T-helper 1 cell (primary cell): ENCODE results near the gene DUSP11.
A peak's percentile ranks its signal among the peaks of the same experiment; 100 is the strongest.
"Not testable (repeated sequence)": the region's sequence is repeated elsewhere in the genome, so short reads cannot be mapped to it uniquely, and the experiment has no call there.

Experiments used
- DNase-seq, 5 donors: peaks; one replicate each; pipeline ENCODE4 v3.0.0-alpha.2; 2012 to 2020
- total RNA-seq, 4 donors: gene quantifications; one replicate each; lab custom pipeline; 2026; lab: John Stamatoyannopoulos, UW

The DUSP11 gene
- total RNA-seq, result 30.8 to 52.9 (median 40.5) reads per million in 4 donors

DNA sequence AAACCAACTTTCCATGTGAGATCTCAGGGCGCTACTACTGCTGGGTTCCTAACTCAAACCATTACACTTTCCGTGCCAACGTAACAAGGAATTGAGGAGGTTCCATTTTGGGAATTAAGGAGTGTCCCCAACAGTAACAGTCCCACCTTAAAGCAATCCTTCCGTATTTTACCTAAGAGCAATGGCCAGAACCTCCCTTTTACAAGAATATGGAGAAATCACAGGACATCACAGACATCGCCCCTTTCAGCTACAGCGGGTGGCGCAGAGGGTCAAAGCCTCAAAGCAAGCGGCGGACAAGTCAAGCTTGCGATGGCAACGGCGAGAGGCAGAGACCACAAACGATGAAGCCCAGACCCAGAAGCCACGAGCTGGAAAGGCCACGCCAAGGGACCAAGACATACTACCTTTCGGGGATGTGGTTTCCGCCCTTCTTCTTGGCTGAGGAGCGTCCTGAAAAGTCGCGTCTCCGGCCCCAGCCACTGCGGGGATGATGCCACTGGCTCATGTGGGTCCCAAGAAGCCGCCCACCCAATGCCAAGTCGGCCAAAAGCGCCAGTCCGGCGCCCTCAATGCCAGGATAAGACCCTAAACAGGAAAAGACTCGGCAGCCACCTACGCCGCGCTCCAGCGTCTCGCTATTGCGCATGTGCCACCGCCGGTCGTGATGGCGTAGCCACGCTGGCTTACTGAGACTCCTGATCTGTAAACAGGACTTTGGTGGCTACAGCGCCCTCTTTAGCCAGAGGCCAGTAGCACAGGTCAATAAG lies at the start of gene DUSP11:
TSS of gene DUSP11 (minus strand) at position 637 of the 770 bp plus-strand sequence. CDS start at position 508, 129 bp downstream.
- peak; percentile 89 to 96 (median 93) for DNase-seq

GRCh38 chr2:73828818-73829570 lies 49.1 kb upstream of the DUSP11 start, which contains the start of gene STAMBP:
Gene STAMBP, plus strand, starts transcription at chr2:73828961. Its CDS starts 1,896 bp downstream, at chr2:73830857.
- DNase-seq, result peak; percentile 80 to 94 (median 90)

GRCh38 chr2:73828389-73828817 lies 48.5 kb upstream of the DUSP11 start:
- no peak for DNase-seq

DNA sequence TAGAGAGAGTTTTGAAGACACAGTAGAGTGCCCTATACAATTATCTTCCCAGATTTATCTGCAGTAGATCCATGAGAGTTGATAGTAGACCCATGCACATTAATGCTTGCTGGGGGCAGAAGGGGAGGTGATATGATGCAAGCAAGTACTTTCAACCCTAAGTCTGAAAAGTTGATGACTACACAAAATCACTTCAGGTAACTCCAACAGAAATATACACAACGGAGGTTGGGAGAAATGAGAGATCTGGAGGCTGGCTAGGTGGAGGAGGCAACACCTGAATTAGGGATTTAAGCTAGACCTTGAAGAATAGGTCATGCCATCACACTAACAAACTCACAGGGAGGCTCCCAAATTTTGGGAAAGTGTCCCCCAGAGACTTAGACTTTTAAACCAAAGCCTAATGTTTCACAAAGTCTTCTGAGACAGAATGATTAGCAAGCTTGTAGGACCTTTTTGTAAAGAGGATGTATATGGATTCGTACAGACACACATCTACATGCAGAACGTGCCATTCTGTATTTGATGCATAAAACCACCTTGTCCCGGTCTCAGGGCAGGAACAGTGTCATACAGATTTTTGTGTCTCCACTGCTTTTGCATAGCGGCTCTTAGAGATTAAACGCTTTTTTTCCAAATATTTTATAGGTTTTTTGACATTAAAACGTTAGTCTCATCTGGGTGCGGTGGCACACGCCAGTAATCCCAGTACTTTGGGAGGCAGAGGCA lies 47.9 kb upstream of the DUSP11 start:
- no peak for DNase-seq

DNA sequence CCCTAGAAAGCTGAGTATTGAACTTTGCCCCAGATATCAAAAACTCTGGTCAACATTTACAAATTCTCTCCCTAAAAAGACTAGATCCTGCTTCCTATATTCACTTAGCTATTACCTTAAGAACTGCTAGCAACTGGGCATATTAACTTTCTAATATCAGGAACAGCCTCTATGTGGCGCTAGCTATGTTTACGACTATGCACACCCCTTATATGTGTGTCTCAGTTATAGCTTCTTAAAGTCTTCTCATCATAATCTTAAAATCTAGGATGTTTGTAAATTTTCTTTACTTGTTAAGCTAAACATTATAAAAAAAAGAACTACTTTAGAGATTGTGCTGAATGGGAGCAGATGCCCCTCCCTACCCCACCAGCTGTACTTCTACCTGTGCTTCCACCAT lies 47.1 kb upstream of the DUSP11 start:
- peak in 1 of 5 donors; percentile 45 for DNase-seq

DNA sequence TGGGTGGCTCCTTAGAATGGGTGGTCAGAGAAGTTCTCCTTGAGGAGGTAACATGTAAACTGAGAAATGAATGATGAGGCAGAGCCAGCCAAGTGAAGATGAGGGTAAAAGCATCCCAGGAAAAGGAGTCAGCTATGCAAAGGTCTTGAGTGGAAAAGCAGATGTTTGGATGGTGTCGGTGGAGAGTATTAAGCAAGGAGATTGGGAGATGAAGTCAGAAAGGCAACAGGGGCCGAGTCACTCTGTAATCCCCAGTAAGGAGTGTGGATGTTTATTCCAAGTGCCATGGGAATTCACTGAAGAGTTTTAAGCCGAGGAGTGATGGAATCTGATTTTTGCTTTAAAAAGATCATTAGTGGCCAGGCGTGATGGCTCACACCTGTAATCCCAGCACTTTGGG lies 45.5 kb upstream of the DUSP11 start:
- DNase-seq, result no peak

DNA sequence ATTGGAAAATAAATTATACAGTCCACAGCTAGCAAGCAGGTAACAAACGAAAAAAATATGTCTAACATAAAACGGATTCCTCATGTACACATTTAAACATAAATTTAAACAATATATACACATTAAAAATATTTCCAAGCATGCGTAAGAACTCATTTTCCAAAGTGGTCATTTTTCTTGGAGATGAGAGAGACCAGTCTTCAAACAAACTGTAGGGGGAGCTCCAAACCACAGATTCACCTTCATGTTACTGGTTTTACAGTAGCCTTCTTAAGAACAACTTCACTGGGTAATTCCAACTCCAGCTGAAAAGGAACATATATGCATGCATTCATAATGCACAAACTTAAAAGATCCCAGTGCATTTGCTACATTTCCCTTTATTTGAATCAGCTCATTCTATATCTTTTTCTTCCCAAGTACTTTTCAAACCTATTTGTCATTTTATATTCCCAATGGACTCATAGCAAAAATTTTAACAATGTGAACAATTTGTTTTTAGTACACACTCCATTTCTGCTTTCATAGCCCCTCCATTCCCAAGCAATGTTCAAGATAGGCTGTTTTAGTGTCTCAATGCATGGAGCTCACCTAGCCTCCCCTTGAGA lies 44.1 kb upstream of the DUSP11 start:
- peak in 3 of 5 donors; percentile 21 to 72 (median 41) for DNase-seq

DNA sequence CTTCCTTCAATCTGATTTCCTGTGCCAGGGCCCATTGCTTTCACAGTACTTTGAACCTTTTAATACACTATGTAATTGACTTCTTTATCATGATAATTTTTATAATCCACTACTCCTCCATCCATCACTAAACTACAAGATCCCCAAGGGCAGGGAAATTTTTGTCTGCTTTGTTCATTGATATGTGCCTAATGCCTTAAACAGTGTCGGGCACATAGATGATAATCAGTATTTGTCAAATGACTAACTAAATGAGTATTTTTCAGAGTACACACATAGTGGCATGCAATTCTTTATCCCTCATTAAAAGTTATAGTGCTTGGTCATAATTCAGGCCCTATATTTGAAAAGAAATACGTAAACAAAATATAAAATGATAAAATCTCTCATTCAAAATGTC lies 43.5 kb upstream of the DUSP11 start:
- DNase-seq, result no peak

DNA sequence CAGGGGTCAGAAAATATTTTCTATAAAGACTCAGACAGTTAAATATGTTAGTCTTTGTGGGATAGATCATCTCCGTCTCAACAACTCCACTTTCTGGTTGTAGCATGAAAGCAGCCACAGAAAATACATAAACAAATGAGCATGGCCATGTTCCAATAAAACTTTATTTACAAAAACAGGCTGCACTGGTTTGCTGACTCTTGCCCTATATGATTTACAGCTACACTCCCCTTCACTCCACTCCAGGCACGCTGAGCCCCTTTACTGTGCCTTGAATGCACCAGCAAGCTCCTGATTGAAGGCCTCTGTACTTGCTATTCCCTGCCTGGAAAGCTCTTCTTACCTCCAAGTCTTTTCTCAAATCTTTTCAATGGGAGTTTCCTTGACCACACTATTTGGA lies 43.1 kb upstream of the DUSP11 start:
- no peak for DNase-seq

- peak in 1 of 5 donors; percentile 39 for DNase-seq
Observed at GRCh38 chr2:73822276-73822675, 42.4 kb upstream of the DUSP11 start.

- DNase-seq, result no peak
Observed at GRCh38 chr2:73821669-73822068, 41.8 kb upstream of the DUSP11 start.

DNA sequence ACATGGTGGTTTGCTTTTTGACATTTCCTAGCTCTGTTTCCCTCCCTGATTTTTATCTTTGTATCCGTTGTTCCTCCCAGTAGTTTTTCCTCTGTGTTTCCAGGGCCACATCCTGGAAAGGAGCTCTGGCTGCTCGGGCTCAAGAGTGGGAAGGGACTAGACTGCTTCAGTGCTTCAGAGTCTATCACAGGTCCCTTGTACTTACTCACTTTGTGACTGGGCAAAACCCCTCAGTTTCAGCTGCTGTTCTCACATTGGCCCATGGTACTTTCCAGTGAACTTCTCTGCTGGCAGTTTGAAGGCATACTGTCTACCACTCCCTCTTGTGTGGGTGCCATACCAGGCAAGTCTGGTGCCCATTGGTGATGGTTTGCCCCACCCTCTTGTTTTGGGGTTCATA lies 41.3 kb upstream of the DUSP11 start:
- DNase-seq, result peak in 1 of 5 donors; percentile 53

DNA sequence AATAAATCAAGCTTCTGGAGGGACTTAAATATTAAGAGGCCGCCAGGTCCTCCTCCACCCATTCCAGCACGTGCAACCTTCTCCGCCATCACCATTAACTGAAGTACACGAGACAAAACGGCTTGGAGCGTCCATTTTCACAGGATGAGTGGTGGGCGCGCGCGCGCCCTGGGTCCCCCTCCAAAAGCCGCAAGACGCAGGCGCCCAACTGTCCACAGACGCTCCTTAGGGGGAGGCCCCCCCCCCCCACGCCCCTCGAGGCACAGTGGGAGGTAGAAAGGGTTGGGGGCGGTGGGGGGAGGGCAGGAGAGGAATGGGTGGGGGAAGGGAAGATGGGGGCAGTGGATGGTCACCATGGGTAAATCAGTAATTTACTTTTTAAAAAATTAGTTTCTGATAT lies 38.4 kb upstream of the DUSP11 start:
- no peak for DNase-seq

GRCh38 chr2:73812635-73813034 lies 32.7 kb upstream of the DUSP11 start:
- DNase-seq, result no peak

DNA sequence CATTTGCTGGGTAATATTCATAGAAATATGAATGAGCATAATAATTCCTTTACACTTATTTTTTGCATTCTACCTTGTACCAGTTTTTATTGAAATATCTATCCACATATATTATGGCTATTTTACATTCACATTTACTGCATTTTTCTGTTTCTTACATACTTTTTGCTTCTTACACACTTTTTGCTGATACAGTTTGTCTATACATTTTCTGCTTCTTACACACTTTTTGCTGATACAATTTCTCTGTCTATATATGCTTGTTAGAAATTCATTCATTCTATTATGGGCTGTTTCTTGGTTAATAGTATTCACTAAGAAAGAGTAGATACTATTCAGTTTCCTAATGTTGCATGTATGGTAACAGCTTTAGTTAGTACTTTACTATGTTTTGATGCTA lies 32.0 kb upstream of the DUSP11 start:
- no peak for DNase-seq

GRCh38 chr2:73783883-73784282 lies 4.0 kb upstream of the DUSP11 start, which contains the start of gene C2orf78:
Gene C2orf78, plus strand, starts transcription at chr2:73784183. Its CDS starts 127 bp downstream, at chr2:73784310.
- not testable (repeated sequence) for DNase-seq

DNA sequence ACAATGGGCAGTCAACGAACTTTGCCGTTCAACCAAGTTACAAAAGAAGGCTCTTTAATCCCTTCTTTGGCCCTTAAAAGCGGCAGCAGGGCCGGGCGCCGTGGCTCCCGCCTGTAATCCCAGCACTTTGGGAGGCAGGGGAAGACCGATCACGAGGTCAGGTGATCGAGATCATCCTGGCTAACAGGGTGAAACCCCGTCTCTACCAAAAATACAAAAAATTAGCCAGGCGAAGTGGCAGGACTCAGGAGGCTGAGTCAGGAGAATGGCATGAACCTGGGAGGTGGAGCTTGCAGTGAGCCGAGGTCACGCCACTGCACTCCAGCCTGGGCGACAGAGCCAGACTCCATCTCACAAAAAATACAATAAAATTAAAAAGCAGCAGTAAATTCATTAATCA lies 3.5 kb upstream of the DUSP11 start:
- DNase-seq, result not testable (repeated sequence)

GRCh38 chr2:73780237-73780582 lies 307 bp upstream of the DUSP11 start:
- no peak for DNase-seq

GRCh38 chr2:73778867-73779466 lies 936 bp downstream of the DUSP11 start:
- DNase-seq, result not testable (repeated sequence)

- no peak for DNase-seq
Observed at GRCh38 chr2:73776869-73777519, 2.9 kb downstream of the DUSP11 start.

DNA sequence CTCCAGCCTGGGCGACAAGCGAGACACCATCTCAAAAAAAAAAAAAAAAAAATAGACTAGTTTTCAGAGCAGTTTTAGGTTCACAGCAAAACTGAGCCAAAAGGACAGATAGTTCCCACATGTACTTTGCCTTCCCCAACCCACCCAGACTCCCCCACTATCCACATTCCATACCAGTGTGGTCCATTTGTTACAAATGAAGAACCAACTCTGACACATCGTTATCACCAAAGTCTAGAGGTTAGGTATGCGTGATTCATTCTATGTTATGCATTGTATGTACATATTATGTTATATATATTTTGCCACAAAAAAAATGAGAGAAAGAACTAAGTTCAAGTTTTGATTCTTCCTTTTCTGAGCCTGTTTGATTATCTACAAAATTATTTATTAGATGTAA lies 3.5 kb downstream of the DUSP11 start:
- no peak for DNase-seq

DNA sequence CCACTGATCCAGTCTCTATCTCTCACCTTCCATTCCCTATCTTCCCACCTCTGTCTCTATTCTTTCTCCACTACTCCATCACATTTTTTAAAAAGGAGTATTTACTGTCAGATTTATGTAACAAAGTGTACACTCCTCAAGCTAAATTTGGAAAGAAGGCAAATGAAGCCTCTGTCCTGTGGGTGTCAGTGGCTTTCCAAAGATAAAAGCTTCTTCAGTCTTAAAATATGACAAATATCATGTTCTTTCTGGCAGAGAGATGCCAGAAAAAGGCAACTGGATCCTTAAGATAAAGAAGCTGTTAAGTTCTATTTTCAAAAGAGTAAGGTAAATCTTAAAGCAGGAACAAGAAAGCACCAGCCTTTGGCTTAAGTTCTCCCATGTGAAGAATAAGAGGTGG lies 7.1 kb downstream of the DUSP11 start:
- no peak for DNase-seq
